Measurements from ENCODE around the gene SLC35A3.

SLC35A3 gene

GRCh38 chr1:99969729-99970621, at the start of gene SLC35A3:
TSS of gene SLC35A3 (plus strand) at chr1:99969996. CDS start at chr1:99993555, 23,559 bp downstream.
- TF ChIP-seq CTCF (IDR thresholded peaks at IDR 0.05) (no peak), ZFX (IDR thresholded peaks at IDR 0.05; ENCODE audit: borderline replicate concordance) (no peak)
- H3K27ac ChIP-seq: peak within 1 kb of the TSS; percentile 70

- H3K27ac ChIP-seq: no peak overlapping the region
- TF ChIP-seq CTCF (IDR thresholded peaks at IDR 0.05): no peak
Observed at GRCh38 chr1:99934801-99935200, 35.0 kb upstream of the SLC35A3 start.

GRCh38 chr1:99935534-99935933, 34.3 kb upstream of the SLC35A3 start:
- no peak overlapping the region for H3K27ac ChIP-seq
- TF ChIP-seq ZFX (IDR thresholded peaks at IDR 0.05; ENCODE audit: borderline replicate concordance) (no peak), CTCF (IDR thresholded peaks at IDR 0.05) (no peak)

- H3K27ac ChIP-seq: no peak overlapping the region
- TF ChIP-seq ZFX (IDR thresholded peaks at IDR 0.05; ENCODE audit: borderline replicate concordance): no peak
- no peak for TF ChIP-seq CTCF (IDR thresholded peaks at IDR 0.05)
Observed at GRCh38 chr1:99936071-99936470, 33.7 kb upstream of the SLC35A3 start.

- no peak overlapping the region for H3K27ac ChIP-seq
- TF ChIP-seq ZFX (IDR thresholded peaks at IDR 0.05; ENCODE audit: borderline replicate concordance): no peak
- TF ChIP-seq CTCF (IDR thresholded peaks at IDR 0.05): no peak
Observed at GRCh38 chr1:99942723-99943122, 27.1 kb upstream of the SLC35A3 start.

- TF ChIP-seq ZFX (IDR thresholded peaks at IDR 0.05; ENCODE audit: borderline replicate concordance): no peak
- no peak for TF ChIP-seq CTCF (IDR thresholded peaks at IDR 0.05)
- no peak overlapping the region for H3K27ac ChIP-seq
Observed at GRCh38 chr1:99943223-99943794, 26.5 kb upstream of the SLC35A3 start.

GRCh38 chr1:99944192-99944591, 25.6 kb upstream of the SLC35A3 start:
- H3K27ac ChIP-seq: no peak overlapping the region
- TF ChIP-seq ZFX (IDR thresholded peaks at IDR 0.05; ENCODE audit: borderline replicate concordance) (no peak), CTCF (IDR thresholded peaks at IDR 0.05) (no peak)
